GM12864 (cell line): Measurements from ENCODE around the gene NUP85.

Source experiments
- DNase-seq: peaks from one replicate; pipeline ENCODE4 v3.0.0-alpha.2; 2011; ENCODE audit warnings: low read depth
- H3K4me3 ChIP-seq: 2 replicates; pipeline ENCODE4 v1.5.1; 2011; ENCODE audit warnings: mild to moderate bottlenecking, low read depth, low read length, control low read depth
- CTCF ChIP-seq: IDR thresholded peaks from 2 replicates; pipeline ENCODE4 v1.5.1; 2011; ENCODE audit warnings: low read depth, mild to moderate bottlenecking, moderate library complexity, low read length, control low read depth, inconsistent platforms; ENCODE audit errors: missing control alignments

Gene NUP85

GRCh38 chr17:75241996-75242460, 36.5 kb downstream of the NUP85 start:
- DNase-seq, result no peak
- TF ChIP-seq CTCF, result no peak
- no peak overlapping the region for H3K4me3 ChIP-seq

- peak; percentile 28 for TF ChIP-seq CTCF
- no peak overlapping the region for H3K4me3 ChIP-seq
- DNase-seq, result peak; percentile 70
Measured at GRCh38 chr17:75242461-75243042, 37.1 kb downstream of the NUP85 start.

- peak; percentile 59 for DNase-seq
- no peak overlapping the region; the same call in 1 of the 2 replicates for H3K4me3 ChIP-seq
- TF ChIP-seq CTCF, result no peak
Measured at GRCh38 chr17:75244133-75244866, 38.8 kb downstream of the NUP85 start.

GRCh38 chr17:75245011-75245410, 39.5 kb downstream of the NUP85 start:
- DNase-seq, result no peak
- H3K4me3 ChIP-seq, result no peak overlapping the region; the same call in 1 of the 2 replicates
- TF ChIP-seq CTCF, result no peak

GRCh38 chr17:75246404-75246803, 40.9 kb downstream of the NUP85 start:
- no peak for TF ChIP-seq CTCF
- DNase-seq, result no peak
- no peak overlapping the region for H3K4me3 ChIP-seq

GRCh38 chr17:75249564-75249963, 44.1 kb downstream of the NUP85 start:
- no peak for TF ChIP-seq CTCF
- no peak for DNase-seq
- H3K4me3 ChIP-seq, result peak overlapping the region; percentile 9; the same call in 1 of the 2 replicates
